Effector memory CD4-positive, alpha-beta T cell (primary cell): ENCODE results near the gene ZKSCAN5.

Experiments used
- DNase-seq, 3 donors: peaks; one replicate each; pipeline ENCODE4 v3.0.0-alpha.2; 2020
- H3K27ac ChIP-seq: 2 replicates; pipeline ENCODE4 v1.7.0; 2013; ENCODE audit warnings: mild to moderate bottlenecking, low read length, moderate library complexity; ENCODE audit not compliant: insufficient read depth, poor library complexity, severe bottlenecking
- H3K27me3 ChIP-seq: replicated peaks from 2 replicates; pipeline ENCODE4 v1.7.0; 2013; ENCODE audit warnings: mild to moderate bottlenecking, low read length; ENCODE audit not compliant: insufficient read depth, control insufficient read depth, poor library complexity, severe bottlenecking
- H3K36me3 ChIP-seq: 2 replicates; pipeline ENCODE4 v1.7.0; 2013; ENCODE audit warnings: mild to moderate bottlenecking, low read length, moderate library complexity; ENCODE audit not compliant: control insufficient read depth, insufficient read depth
- H3K4me1 ChIP-seq: 2 replicates; pipeline ENCODE4 v1.7.0; 2013; ENCODE audit warnings: low read length, mild to moderate bottlenecking; ENCODE audit not compliant: control insufficient read depth, insufficient read depth, poor library complexity, severe bottlenecking
- H3K4me3 ChIP-seq: 2 replicates; pipeline ENCODE4 v1.7.0; 2013; ENCODE audit warnings: low read length, low read depth, mild to moderate bottlenecking; ENCODE audit not compliant: insufficient read depth, poor library complexity, severe bottlenecking
- H3K9me3 ChIP-seq: 2 replicates; pipeline ENCODE4 v1.7.0; 2013; ENCODE audit warnings: mild to moderate bottlenecking, low read length, moderate library complexity; ENCODE audit not compliant: control insufficient read depth
- total RNA-seq, 3 donors: gene quantifications; one replicate each; lab custom pipeline; 2026; lab: John Stamatoyannopoulos, UW

The ZKSCAN5 gene
- total RNA-seq: 11.9 to 27.1 (median 18.7) reads per million in 3 donors

DNA sequence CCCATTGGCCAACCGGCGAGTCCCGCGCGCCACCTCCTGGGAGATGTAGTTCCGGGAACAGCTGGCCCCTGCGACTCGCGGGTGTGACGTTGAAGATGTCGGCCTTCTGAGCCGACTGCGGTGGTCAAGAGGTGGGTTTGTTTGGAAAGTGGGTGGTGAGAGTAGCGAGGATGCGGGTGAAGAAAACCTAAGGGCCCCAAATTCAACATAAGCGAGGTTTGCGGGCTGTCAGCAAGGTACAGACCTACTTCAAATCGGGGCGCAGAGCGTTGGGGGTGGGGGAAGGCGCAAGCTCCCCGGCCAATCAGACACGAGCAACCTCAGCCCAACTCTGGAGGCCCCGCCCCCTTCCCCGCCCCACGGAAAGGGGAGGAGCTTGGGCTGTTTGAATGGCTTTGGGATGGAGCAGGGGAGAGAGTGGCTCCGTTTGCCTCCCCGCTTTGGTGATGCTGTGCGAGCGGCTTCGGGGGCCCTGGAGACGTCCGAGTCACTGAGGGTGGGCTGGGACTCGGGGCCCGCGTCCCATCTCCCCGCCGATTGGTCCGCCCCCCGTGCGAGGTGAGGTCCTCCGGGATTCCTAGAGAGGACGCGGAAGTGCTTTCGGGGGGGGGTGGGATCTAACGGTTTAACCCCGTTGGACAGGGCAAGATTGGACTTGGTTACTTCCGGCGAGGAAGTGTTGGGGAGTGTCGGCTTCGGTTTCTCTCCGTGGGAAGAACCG lies at the start of gene ZKSCAN5:
TSS of gene ZKSCAN5 (plus strand) at position 60 of the 721 bp plus-strand sequence. CDS start 1,383 bp downstream, outside the sequence.
- H3K36me3 ChIP-seq: no peaks in the 10 kb centered on the region
- H3K27ac ChIP-seq: peak within 1 kb of the TSS; percentile 84
- peak; percentile 91 to 95 (median 95) for DNase-seq
- H3K9me3 ChIP-seq: no peaks in the 10 kb centered on the region
- no peaks in the 10 kb centered on the region for H3K27me3 ChIP-seq
- H3K4me1 ChIP-seq: peaks cover 23% of the 10 kb centered on the region
- H3K4me3 ChIP-seq: peak within 1 kb of the TSS; percentile 92

DNA sequence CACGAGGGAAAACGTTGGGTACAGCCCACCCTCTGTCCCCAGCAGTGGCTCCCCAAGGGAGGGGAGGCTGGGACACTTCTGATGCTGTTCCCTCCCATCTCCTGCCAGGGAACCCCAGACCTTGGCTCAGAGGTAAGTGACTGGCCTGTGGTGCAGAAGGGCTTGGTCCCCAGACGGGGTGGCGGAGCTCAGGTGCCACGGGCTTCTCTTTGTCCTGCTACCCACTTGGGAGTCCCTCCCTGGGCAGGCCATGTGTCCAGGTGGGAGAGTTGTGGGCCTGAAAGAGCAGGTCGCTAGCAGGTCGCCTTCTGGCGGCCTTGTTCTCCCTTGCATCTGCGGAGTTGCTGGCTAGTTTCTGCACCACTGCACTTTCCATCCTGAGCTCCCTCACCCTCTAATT lies 48.6 kb upstream of the ZKSCAN5 start:
- H3K36me3 ChIP-seq: peaks cover 77% of the 10 kb centered on the region
- no peaks in the 10 kb centered on the region for H3K9me3 ChIP-seq
- no peaks in the 10 kb centered on the region for H3K27me3 ChIP-seq
- no peak for DNase-seq
- no peak overlapping the region for H3K4me3 ChIP-seq
- H3K4me1 ChIP-seq: no peaks in the 10 kb centered on the region
- H3K27ac ChIP-seq: no peak overlapping the region

DNA sequence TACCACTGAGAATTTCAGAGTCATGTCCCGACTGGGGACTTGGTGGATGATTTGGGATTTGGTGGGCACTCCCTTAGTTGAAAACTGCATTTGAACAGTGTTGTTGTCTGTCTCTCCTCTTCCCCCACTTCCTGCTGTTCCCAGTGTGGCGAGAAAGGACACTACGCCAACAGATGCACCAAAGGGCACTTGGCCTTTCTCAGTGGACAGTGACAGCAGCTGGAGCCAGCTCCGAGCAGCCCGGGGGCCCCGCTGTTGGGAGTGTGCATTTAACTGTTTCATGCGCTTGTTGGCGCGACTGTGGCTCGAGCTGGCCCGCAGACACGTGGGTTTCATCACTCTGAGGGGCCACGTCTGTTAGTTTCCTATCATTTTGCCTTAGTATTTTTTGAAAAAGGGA lies 48.2 kb upstream of the ZKSCAN5 start:
- H3K27ac ChIP-seq: no peak overlapping the region
- DNase-seq: no peak
- H3K9me3 ChIP-seq: no peaks in the 10 kb centered on the region
- no peak overlapping the region for H3K4me3 ChIP-seq
- no peaks in the 10 kb centered on the region for H3K4me1 ChIP-seq
- H3K36me3 ChIP-seq: peaks cover 77% of the 10 kb centered on the region
- H3K27me3 ChIP-seq: no peaks in the 10 kb centered on the region

DNA sequence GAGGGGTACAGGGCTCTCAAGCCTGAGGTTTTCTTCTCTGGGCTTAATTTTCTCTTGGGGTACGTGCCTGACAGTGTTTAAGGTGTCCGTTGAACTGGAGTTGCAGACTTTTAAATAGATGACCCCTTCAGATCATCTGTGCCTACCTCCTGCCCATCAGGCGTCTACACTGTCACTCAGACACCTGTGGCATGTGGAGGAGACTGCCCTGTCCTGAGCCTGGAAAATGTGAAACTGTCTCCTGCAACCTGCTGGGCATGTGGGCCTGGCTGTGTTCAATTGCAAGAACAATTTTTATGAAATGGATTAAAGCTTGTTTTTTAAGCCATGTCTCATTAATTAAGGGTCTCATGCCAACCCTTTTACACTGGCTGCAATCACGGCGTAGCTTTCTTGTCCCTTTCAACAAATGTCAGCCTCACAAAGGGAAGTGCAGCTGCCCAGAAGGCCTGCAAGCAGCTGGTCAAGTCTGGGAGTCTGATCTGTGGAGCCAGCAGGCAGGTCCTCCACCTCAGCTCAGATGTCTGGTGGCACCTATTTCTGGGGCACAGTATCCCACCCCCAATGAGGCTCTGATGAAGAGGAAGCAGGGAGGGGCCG lies 47.3 kb upstream of the ZKSCAN5 start:
- no peaks in the 10 kb centered on the region for H3K4me1 ChIP-seq
- no peak for DNase-seq
- no peak overlapping the region for H3K27ac ChIP-seq
- no peaks in the 10 kb centered on the region for H3K9me3 ChIP-seq
- H3K27me3 ChIP-seq: no peaks in the 10 kb centered on the region
- peaks cover 76% of the 10 kb centered on the region for H3K36me3 ChIP-seq
- H3K4me3 ChIP-seq: no peak overlapping the region

DNA sequence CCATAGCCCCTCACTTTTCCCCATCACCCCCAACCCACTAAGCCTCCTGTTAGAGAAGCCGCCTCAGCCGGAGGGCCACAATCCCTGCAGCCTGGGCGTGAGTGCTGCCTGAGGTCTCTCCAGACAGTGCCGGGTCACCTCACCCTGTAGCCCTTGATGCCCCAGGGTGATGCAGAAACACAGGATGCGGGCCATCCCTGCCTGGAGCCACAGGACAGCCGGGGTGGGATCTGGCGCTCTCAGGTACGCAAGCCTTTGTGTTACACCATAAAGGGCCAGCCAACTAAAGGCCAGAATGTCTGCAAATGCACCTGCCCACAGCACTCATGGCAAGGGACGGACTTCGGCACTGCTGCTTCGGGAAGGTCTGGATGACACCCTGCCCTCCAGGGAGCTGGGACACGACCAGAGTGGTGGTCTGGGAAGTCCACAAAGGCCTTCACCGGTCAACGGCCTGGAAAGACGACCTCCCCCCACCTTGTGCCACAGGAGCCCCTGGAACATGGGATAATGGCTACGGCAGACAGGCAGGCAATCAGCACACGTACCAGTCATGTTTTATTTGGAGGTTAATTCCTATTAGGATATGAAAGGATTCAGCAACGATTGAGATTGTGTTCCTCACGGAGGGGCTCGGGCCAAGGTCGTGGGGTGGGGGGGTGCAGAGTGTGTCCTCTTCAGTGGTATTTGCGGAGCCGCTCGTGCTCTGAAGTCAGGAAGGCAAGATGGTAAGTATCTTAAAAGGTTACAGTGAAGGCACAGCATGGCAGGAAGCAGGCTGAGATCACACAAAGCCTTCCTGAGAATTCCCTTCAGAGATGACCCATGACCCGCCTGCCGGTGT lies 46.6 kb upstream of the ZKSCAN5 start:
- Histone ChIP-seq H3K4me3 (no peak overlapping the region), H3K27ac (no peak overlapping the region), H3K27me3 (no peaks in the 10 kb centered on the region), H3K4me1 (peaks cover under 1% of the 10 kb centered on the region), H3K9me3 (no peaks in the 10 kb centered on the region), H3K36me3 (peaks cover 70% of the 10 kb centered on the region)
- DNase-seq: no peak

DNA sequence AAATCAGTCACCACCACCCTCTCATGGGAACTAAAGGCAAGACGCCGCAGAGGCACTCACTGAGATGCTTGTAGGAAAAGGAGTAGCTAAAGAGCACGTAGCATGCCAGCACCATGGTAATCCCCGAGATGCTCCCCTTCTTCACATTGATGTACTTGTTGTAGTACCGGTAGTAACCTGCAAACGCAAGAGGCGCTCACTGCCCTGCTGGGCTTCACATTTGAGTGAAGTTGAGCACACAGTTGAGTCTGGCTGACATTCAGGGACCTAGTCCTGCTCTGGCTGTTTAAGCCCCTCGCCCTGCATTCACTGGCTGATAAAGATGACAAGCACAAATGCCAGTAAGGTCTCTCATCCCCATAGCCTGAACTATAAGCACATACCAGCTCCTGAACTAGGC lies 45.4 kb upstream of the ZKSCAN5 start:
- Histone ChIP-seq H3K27me3 (no peaks in the 10 kb centered on the region), H3K27ac (no peak overlapping the region), H3K4me3 (no peak overlapping the region), H3K9me3 (no peaks in the 10 kb centered on the region), H3K36me3 (peaks cover 64% of the 10 kb centered on the region), H3K4me1 (peaks cover 2% of the 10 kb centered on the region)
- no peak for DNase-seq

DNA sequence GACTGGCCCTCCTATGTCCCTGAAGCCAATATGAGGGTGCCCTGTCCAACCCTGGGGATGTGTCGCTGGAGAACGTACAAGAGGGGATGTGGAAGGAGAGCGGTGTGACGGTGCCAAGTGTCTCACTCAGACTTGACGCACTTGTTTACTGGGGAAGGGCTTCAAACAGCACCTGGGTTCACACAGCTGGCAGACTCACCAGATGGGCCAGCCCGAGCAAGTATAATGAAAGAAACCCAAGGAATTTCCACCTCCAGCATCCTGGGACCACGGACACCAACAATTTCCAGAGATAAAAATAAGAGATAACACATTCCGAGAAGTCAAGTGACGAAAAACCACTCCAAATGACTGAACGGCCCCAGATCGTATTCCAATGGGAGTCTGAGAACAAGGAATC lies 43.8 kb upstream of the ZKSCAN5 start:
- Histone ChIP-seq H3K9me3 (no peaks in the 10 kb centered on the region), H3K4me3 (no peak overlapping the region), H3K27me3 (no peaks in the 10 kb centered on the region), H3K27ac (no peak overlapping the region), H3K4me1 (peaks cover 13% of the 10 kb centered on the region), H3K36me3 (peaks cover 50% of the 10 kb centered on the region)
- no peak for DNase-seq

DNA sequence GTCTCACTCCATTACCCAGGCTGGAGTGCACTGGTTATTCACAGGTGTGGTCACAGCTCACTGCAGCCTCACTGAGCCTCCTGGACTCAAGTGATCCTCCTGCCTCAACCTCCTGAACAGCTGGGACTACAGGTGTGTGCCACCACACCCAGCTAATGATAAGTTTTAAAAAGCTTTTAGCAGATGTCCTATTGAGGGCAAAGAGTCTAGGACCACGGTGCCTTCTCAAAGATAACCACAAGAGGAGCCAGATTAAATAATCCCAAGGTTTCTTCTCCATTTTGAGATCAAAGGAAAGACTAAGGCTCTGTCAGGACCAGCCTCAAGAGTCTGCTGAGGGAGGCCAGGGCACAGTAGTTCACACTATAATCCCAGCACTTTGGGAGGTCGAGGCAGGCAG lies 43.2 kb upstream of the ZKSCAN5 start:
- DNase-seq: no peak
- Histone ChIP-seq H3K27ac (no peak overlapping the region), H3K4me3 (no peak overlapping the region), H3K9me3 (no peaks in the 10 kb centered on the region), H3K36me3 (peaks cover 46% of the 10 kb centered on the region), H3K4me1 (peaks cover 16% of the 10 kb centered on the region), H3K27me3 (no peaks in the 10 kb centered on the region)

DNA sequence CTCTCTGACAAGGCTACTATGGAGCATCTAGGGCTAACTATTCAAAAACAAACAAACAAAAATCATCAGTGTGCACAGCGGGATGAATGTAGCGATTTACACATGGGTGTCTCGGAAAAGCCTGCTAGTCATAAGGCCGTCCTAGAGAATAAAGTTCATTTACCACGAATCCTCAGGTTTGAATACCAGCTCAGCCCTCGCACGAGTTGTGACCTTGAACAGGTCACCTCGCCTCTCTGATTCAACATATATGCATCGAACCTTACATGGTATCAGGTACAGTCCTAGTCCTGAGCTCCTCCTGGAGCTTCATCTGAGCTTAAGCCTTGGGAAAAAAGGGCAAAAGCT lies 39.1 kb upstream of the ZKSCAN5 start:
- no peaks in the 10 kb centered on the region for H3K9me3 ChIP-seq
- no peaks in the 10 kb centered on the region for H3K27me3 ChIP-seq
- H3K36me3 ChIP-seq: peaks cover 10% of the 10 kb centered on the region
- no peak for DNase-seq
- peak overlapping the region; percentile 82 for H3K27ac ChIP-seq
- H3K4me1 ChIP-seq: peaks cover 19% of the 10 kb centered on the region
- H3K4me3 ChIP-seq: peak overlapping the region; percentile 97
